Upper lobe of left lung (tissue), 4 donors: ENCODE data around the gene CCT6B.

Source experiments
- EP300 ChIP-seq, 4 donors: sonication (generic); formaldehyde crosslinking; IDR thresholded peaks; one replicate each; pipeline ENCODE4 v1.5.1; 2017; ENCODE audit warnings: antibody characterized with exemption in 4 of 4, control low read depth in 2 of 4
- POLR2A ChIP-seq, 4 donors: fragments of 450-650 bp; IDR thresholded peaks; one replicate each; pipeline ENCODE4 v1.5.1; 2016 to 2017; ENCODE audit warnings: antibody characterized with exemption in 4 of 4, mild to moderate bottlenecking in 2 of 4
- POLR2AphosphoS5 ChIP-seq, 2 donors: sonication (generic); formaldehyde crosslinking; IDR thresholded peaks; one replicate each; pipeline ENCODE4 v1.5.1; 2017; ENCODE audit warnings: antibody characterized with exemption in 2 of 2
- TF ChIP-seq, protein P1 (sequence below), 6 experiments: fragments of 450-650 bp in 4 of 6; fragments of 200-600 bp in 2 of 6; sonication (generic) in 2 of 6; IDR thresholded peaks; one replicate each; pipeline ENCODE4 v1.5.1; 2016 to 2019; ENCODE audit warnings: antibody characterized with exemption in 6 of 6

DNA sequence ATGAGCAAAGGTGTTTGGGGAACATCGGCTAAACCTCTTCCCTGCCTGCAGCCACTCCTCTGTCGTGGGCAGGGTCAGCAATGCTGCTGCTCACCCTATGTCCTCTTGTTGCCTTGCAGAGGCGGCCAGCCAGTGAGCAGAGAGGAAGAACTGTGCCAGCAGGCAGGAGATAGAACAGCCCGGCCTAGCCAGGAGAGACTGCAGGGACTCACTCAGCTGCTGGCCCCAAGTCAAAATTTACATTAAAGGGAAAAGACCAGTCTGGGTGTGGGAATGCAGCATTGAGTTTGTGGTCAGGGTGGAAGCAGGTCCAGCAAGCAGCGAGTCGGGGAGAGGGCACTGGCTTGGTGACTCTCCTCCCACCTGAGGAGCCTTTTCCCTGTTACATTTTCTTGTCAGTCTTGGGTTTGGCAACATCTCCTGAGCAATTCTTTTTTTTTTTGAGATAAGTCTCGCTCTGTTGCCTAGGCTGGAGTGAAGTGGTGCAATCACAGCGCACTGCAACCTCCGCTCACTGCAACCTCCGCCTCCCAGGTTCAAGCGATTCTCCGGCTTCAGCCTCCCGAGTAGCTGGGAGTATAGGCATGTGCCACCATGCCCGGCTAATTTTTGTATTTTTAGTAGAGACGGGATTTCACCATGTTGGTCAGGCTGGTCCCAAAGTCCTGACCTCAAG, 41.8 kb upstream of the CCT6B start:
- TF ChIP-seq, protein P1, sequence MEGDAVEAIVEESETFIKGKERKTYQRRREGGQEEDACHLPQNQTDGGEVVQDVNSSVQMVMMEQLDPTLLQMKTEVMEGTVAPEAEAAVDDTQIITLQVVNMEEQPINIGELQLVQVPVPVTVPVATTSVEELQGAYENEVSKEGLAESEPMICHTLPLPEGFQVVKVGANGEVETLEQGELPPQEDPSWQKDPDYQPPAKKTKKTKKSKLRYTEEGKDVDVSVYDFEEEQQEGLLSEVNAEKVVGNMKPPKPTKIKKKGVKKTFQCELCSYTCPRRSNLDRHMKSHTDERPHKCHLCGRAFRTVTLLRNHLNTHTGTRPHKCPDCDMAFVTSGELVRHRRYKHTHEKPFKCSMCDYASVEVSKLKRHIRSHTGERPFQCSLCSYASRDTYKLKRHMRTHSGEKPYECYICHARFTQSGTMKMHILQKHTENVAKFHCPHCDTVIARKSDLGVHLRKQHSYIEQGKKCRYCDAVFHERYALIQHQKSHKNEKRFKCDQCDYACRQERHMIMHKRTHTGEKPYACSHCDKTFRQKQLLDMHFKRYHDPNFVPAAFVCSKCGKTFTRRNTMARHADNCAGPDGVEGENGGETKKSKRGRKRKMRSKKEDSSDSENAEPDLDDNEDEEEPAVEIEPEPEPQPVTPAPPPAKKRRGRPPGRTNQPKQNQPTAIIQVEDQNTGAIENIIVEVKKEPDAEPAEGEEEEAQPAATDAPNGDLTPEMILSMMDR (IDR thresholded peaks at IDR 0.05): no peak
- TF ChIP-seq POLR2A (IDR thresholded peaks at IDR 0.05) (no peak), POLR2AphosphoS5 (IDR thresholded peaks at IDR 0.05) (no peak), EP300 (IDR thresholded peaks at IDR 0.05) (no peak)
